ENCODE results near the gene UVSSA. TPM values are rescaled to one million over a fixed set of nuclear protein-coding genes. Genes with fewer than 3 reads are reported as not detected.

UVSSA gene
- total RNA-seq, 2 experiments from 2014 or later = 18.6 to 20.2 TPM

- H3K27ac Mint-ChIP-seq = no peak overlapping the region
- CTCF ChIA-PET = no interaction called here
- no peak overlapping the region for H3K4me3 Mint-ChIP-seq
- intact Hi-C loops (cut with micrococcal nuclease) = no loop called here
- DNase-seq (no peak), ATAC-seq (no peak)
- no peaks in the 10 kb centered on the region for H3K9me3 Mint-ChIP-seq
- no peaks in the 10 kb centered on the region for H3K27me3 Mint-ChIP-seq
- no peaks in the 10 kb centered on the region for H3K4me1 Mint-ChIP-seq (ENCODE audit: low read depth)
- peaks cover 9% of the 10 kb centered on the region for H3K36me3 Mint-ChIP-seq (ENCODE audit: low read depth)
- POLR2A ChIA-PET = no interaction called here
- TF ChIP-seq CTCF (IDR thresholded peaks at IDR 0.05) = no peak
Observed at GRCh38 chr4:1368421-1369090, 21.5 kb downstream of the UVSSA start.

- no peaks in the 10 kb centered on the region for H3K9me3 Mint-ChIP-seq
- CTCF ChIA-PET = no interaction called here
- no peak overlapping the region for H3K27ac Mint-ChIP-seq
- no peaks in the 10 kb centered on the region for H3K4me1 Mint-ChIP-seq (ENCODE audit: low read depth)
- no peaks in the 10 kb centered on the region for H3K27me3 Mint-ChIP-seq
- DNase-seq (no peak), ATAC-seq (no peak)
- H3K4me3 Mint-ChIP-seq = no peak overlapping the region
- peaks cover 11% of the 10 kb centered on the region for H3K36me3 Mint-ChIP-seq (ENCODE audit: low read depth)
- intact Hi-C loops (cut with micrococcal nuclease) = no loop called here
- POLR2A ChIA-PET = no interaction called here
- TF ChIP-seq CTCF (IDR thresholded peaks at IDR 0.05) = no peak
Observed at GRCh38 chr4:1369091-1369450, 22.1 kb downstream of the UVSSA start.

- no peak for ATAC-seq
- no peak for DNase-seq
- H3K27me3 Mint-ChIP-seq = no peaks in the 10 kb centered on the region
- H3K4me3 Mint-ChIP-seq = no peak overlapping the region
- ChIA-PET POLR2A (no interaction called here), CTCF (no interaction called here)
- H3K27ac Mint-ChIP-seq = no peak overlapping the region
- no peaks in the 10 kb centered on the region for H3K9me3 Mint-ChIP-seq
- no peak for TF ChIP-seq CTCF (IDR thresholded peaks at IDR 0.05)
- intact Hi-C loops (cut with micrococcal nuclease) = no loop called here
- no peaks in the 10 kb centered on the region for H3K4me1 Mint-ChIP-seq (ENCODE audit: low read depth)
- H3K36me3 Mint-ChIP-seq (ENCODE audit: low read depth) = peaks cover 11% of the 10 kb centered on the region
Observed at GRCh38 chr4:1369479-1370079, 22.6 kb downstream of the UVSSA start.

DNA sequence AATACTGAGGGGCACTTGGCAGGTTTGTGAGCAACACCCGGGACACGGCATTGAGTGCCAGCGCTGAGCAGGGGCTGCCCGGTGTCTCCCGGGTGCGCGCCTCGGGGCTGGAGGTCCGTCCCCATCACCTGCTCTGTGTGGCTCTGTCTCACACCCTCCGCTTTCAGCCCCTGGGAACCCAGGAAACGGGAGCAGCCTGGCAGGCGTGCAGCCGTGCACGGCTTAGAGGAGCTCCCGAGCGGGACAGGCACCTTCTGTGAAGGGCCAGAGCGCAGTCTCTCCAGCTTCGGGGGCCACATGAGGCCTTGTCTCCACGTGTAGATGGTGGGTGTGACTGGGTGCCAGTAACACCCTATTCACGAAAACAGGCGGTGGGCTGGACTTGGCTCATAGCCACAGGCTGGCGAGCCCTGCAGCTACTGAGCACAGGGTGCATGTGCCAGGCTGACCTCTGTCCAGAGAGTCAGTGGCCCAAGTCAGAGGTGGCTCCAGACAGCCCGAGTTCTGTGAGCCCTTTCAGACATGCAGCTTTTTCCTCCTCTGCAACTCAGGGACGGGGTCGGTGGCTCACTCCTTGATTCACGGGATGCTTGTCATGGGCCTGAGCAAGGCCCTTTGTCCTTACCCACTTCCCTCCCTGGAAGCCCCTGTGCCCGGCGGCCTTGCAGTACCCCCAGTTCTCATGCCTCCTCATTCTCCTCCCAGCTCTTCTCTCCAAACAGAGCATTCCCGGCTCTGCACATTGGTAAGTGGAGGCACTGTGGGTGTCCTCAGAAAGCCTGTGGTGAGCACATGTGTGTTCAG, 23.5 kb downstream of the UVSSA start:
- TF ChIP-seq CTCF (IDR thresholded peaks at IDR 0.05) = no peak
- no peak for DNase-seq
- CTCF ChIA-PET = interaction anchor here (0.7 kb wide), 1 partner anchor 15 kb away, joined by 3 read pairs; no protein-coding TSS in a partner anchor
- Mint-ChIP-seq H3K4me3 (no peak overlapping the region), H3K27ac (no peak overlapping the region), H3K27me3 (no peaks in the 10 kb centered on the region), H3K4me1 (ENCODE audit: low read depth) (no peaks in the 10 kb centered on the region), H3K9me3 (no peaks in the 10 kb centered on the region), H3K36me3 (ENCODE audit: low read depth) (peaks cover 11% of the 10 kb centered on the region)
- ATAC-seq = no peak
- POLR2A ChIA-PET = no interaction called here
- intact Hi-C loops (cut with micrococcal nuclease) = no loop called here

Measured in activated CD8-positive, alpha-beta T cell treated with anti-CD3 and anti-CD28 coated beads for 36 hours (primary cell).